Measurements from ENCODE around the gene RPL10A. TPM values are rescaled to one million over a fixed set of nuclear protein-coding genes. Genes with fewer than 3 reads are reported as not detected.
A peak's percentile ranks its signal among the peaks of the same experiment; 100 is the strongest.

RPL10A gene
- total RNA-seq, 4 donors from 2014 or later: 323 to 991 (median 649) TPM

DNA sequence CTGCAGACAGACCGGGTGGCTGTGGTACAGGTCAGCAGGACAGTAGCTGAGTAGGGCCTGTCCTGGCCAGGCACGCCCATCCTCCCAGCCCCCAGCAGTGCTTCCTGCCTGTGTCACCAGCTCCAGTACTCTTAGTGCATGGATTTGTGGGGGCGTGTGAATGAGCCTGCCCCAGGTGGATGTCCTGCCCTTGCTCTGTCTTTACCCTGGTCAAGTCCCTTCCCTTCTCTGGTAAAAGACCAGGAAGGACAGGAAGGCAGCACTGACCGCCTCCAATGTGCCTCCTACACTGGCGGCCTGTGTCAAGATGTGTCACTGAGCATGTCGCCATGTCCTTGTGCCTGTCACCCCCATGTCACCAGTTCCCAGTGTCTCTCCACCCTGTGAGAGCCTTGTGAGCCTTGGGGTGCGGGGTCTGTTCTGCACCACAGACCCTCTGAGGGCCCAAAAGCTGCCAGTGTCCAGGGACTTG lies 16.8 kb downstream of the RPL10A start:
- Histone ChIP-seq H3K4me3 (no peak overlapping the region), H3K9me3 (no peaks in the 10 kb centered on the region), H3K36me3 (no peaks in the 10 kb centered on the region), H3K27me3 (no peaks in the 10 kb centered on the region), H3K4me1 (peaks cover 45 to 53% (median 50%) of the 10 kb centered on the region in 4 donors), H3K27ac (peak overlapping the region; percentile 94 to 99 (median 98))
- in situ Hi-C loops (cut with MboI; ENCODE audit: low pct_ligation_motif_present in 1 of 4, low pct_unique_long_range_greater_than_20kb in 1 of 4, low sequenced_read_pairs in 3 of 4): no loop called here
- DNase-seq: no peak
- 89% methylated on average over 6 of the region's 7 CpGs; no CpG with 5 or more reads in 1 of the 2 donors for WGBS, 2 donors (ENCODE audit: low coverage in 1 of 2)
- intact Hi-C loops (cut with DNase I; ENCODE audit: low total_unique reads): no loop called here
- TF ChIP-seq POLR2A (IDR thresholded peaks at IDR 0.05) (no peak), POLR2AphosphoS5 (IDR thresholded peaks at IDR 0.05) (no peak)

DNA sequence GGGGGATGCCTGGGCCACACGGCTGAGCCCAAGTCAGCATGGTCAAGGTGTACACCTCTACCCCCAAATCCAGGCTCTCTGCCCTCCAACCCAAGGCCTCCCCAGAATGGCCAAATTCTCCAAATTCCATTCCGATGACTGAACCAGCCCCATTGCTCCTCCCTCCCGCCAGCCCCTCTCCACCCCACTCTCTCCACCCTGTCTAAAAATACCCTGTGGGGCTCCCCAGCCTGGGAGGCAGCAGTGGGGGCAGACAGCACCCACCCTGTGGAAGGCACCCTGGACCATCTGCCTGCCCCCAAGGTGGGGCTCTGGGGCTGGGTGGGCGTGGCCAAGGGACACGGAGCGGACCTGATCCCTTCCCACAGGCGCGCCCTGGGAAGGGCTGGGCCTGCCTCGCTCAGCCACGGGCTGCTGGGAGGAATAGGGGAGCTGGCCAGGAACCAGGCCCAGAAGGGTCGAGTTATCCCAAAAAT lies 17.2 kb downstream of the RPL10A start:
- in situ Hi-C loops (cut with MboI; ENCODE audit: low pct_ligation_motif_present in 1 of 4, low pct_unique_long_range_greater_than_20kb in 1 of 4, low sequenced_read_pairs in 3 of 4): no loop called here
- no peaks in the 10 kb centered on the region for H3K9me3 ChIP-seq
- no peaks in the 10 kb centered on the region for H3K36me3 ChIP-seq
- intact Hi-C loops (cut with DNase I; ENCODE audit: low total_unique reads): no loop called here
- H3K4me3 ChIP-seq: peak overlapping the region in 3 of 4 donors; percentile 19 to 37 (median 22)
- H3K27me3 ChIP-seq: no peaks in the 10 kb centered on the region
- WGBS, 2 donors (ENCODE audit: low coverage in 1 of 2): 29% methylated on average over 11 of the region's 11 CpGs; no CpG with 5 or more reads in 1 of the 2 donors
- TF ChIP-seq EP300 (IDR thresholded peaks at IDR 0.05; ENCODE audit: low read depth) (no peak), POLR2AphosphoS5 (IDR thresholded peaks at IDR 0.05) (peak in 2 of 3 donors; percentile 50 to 65), POLR2A (IDR thresholded peaks at IDR 0.05) (no peak)
- TF ChIP-seq, protein P1, sequence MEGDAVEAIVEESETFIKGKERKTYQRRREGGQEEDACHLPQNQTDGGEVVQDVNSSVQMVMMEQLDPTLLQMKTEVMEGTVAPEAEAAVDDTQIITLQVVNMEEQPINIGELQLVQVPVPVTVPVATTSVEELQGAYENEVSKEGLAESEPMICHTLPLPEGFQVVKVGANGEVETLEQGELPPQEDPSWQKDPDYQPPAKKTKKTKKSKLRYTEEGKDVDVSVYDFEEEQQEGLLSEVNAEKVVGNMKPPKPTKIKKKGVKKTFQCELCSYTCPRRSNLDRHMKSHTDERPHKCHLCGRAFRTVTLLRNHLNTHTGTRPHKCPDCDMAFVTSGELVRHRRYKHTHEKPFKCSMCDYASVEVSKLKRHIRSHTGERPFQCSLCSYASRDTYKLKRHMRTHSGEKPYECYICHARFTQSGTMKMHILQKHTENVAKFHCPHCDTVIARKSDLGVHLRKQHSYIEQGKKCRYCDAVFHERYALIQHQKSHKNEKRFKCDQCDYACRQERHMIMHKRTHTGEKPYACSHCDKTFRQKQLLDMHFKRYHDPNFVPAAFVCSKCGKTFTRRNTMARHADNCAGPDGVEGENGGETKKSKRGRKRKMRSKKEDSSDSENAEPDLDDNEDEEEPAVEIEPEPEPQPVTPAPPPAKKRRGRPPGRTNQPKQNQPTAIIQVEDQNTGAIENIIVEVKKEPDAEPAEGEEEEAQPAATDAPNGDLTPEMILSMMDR (IDR thresholded peaks at IDR 0.05): no peak
- DNase-seq: peak; percentile 77
- peak overlapping the region; percentile 94 to 99 (median 98) for H3K27ac ChIP-seq
- peaks cover 45 to 58% (median 55%) of the 10 kb centered on the region in 4 donors for H3K4me1 ChIP-seq

DNA sequence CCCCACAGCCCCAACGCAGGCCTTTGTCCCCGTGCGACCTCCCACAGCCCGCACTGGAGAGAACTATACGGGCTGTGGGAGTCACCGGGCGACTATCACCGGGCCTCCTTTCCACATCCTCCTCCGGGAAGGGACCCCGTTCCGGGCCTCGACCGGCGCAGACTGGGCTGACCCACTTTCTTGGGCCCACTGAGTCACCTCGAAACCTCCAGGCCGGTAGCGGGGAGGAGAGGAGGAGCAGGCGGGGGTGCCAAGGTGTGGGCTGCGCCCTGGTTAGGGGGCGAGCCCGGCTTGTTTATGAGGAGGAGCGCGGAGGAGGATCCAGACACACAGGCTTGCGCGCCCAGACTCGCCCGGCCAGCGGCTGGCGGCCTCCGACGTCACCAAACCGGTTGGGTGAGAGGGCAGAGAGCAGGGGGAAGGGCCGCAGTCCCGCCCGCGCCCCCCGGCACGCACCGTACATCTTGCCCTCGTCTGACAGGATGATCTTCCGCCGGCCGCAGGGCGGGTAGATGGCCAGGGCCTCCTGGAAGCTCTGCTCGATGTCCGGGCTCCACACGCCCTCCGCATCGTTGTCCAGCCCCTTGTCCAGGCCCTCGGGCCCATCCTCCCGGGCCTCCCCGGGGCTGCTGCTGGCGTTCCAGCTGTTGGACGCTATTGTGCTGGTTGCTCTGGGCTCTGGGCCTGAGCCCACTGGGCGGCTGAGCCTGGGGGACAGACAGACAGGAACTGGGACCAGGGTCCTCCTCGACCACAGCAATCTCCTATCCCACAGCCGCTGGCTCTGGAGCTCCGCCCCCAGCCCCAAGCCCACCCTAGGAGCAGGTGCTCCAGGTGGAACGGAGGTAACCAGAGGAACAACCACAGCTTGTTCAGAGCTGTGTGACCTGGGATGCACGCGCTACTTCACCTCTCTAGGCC lies 18.1 kb downstream of the RPL10A start:
- 37% methylated on average over 32 of the region's 61 CpGs; no CpG with 5 or more reads in 1 of the 2 donors for WGBS, 2 donors (ENCODE audit: low coverage in 1 of 2)

DNA sequence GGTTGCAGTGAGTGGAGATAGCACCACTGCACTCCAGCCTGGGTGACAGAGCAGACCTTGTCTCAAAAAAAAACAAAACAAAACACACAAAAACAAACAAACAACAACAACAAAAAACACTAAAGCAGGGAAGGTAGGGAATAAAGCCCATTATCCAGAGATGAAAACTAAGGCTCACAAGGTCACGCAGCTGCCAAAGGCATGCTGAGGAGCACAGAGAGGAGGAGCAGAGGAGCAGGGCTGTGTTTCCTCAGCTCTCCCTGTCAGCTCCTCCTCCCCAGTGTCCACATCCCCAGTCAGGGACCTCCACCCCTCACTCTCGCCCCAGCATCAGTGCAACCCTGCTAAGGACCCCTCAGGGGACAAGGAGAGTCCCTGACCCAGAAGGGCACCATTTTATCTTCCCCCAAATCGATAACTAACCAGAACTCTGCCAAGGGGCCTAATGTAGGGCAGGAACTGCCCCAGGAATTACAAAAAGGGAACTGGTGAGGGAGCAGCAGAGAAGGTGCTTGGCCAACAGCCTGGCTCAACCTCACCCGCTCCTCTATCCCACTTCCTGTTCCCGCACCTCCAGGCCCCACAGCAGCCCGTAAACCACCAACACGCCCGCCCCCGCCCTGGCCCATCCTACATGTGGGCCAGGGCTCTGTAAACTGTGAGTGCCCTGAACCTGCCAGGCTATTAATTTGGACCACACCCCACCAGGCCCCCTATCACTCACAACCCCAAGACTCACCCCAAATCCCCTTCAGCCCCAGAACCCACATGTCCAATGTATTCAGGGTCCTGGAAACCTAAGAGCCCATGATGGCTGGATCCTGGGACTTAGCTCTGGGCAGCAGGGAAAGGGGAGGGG lies 19.7 kb downstream of the RPL10A start:
- Histone ChIP-seq H3K9me3 (no peaks in the 10 kb centered on the region), H3K4me1 (peaks cover 63 to 82% (median 73%) of the 10 kb centered on the region in 4 donors), H3K27me3 (no peaks in the 10 kb centered on the region), H3K4me3 (no peak overlapping the region), H3K27ac (peak overlapping the region; percentile 94 to 99 (median 98)), H3K36me3 (no peaks in the 10 kb centered on the region)
- in situ Hi-C loops (cut with MboI; ENCODE audit: low pct_ligation_motif_present in 1 of 4, low pct_unique_long_range_greater_than_20kb in 1 of 4, low sequenced_read_pairs in 3 of 4): no loop called here
- intact Hi-C loops (cut with DNase I; ENCODE audit: low total_unique reads): no loop called here
- WGBS, 2 donors (ENCODE audit: low coverage in 1 of 2): 16 to 20% methylated on average over 1 to 9 of the region's 9 CpGs
- DNase-seq: peak; percentile 84
- TF ChIP-seq EP300 (IDR thresholded peaks at IDR 0.05; ENCODE audit: low read depth) (no peak), POLR2AphosphoS5 (IDR thresholded peaks at IDR 0.05) (peak; percentile 42 to 72 (median 58)), POLR2A (IDR thresholded peaks at IDR 0.05) (peak; percentile 71)
- TF ChIP-seq, protein P1 (IDR thresholded peaks at IDR 0.05): peak in 1 of 5 experiments; percentile 14

More for the DNA sequence above, 18.1 kb downstream of the RPL10A start:
- Histone ChIP-seq H3K27ac (peak overlapping the region; percentile 94 to 99 (median 98)), H3K4me1 (peaks cover 50 to 66% (median 61%) of the 10 kb centered on the region in 4 donors), H3K27me3 (no peaks in the 10 kb centered on the region), H3K36me3 (no peaks in the 10 kb centered on the region), H3K9me3 (no peaks in the 10 kb centered on the region), H3K4me3 (peak overlapping the region in 3 of 4 donors; percentile 19 to 37 (median 22))
- DNase-seq: peak; percentile 92
- TF ChIP-seq, protein P1 (IDR thresholded peaks at IDR 0.05): no peak
- TF ChIP-seq EP300 (IDR thresholded peaks at IDR 0.05; ENCODE audit: low read depth) (peak; percentile 57), POLR2A (IDR thresholded peaks at IDR 0.05) (peak; percentile 70), POLR2AphosphoS5 (IDR thresholded peaks at IDR 0.05) (peak; percentile 24 to 85 (median 84))
- in situ Hi-C loops (cut with MboI; ENCODE audit: low pct_ligation_motif_present in 1 of 4, low pct_unique_long_range_greater_than_20kb in 1 of 4, low sequenced_read_pairs in 3 of 4): no loop called here
- intact Hi-C loops (cut with DNase I; ENCODE audit: low total_unique reads): no loop called here

Data from transverse colon (tissue), 4 donors.